GM18907 (cell line): Measurements from ENCODE around the gene CDH1.
A peak's percentile ranks its signal among the peaks of the same experiment; 100 is the strongest.

ENCODE experiments used
- ATAC-seq: cut with Tn5 transposase; IDR thresholded peaks from one replicate; pipeline ENCODE4 v1.9.1; 2021; ENCODE audit warnings: mild to moderate bottlenecking, moderate library complexity; ENCODE audit not compliant: unreplicated experiment

The CDH1 gene

DNA sequence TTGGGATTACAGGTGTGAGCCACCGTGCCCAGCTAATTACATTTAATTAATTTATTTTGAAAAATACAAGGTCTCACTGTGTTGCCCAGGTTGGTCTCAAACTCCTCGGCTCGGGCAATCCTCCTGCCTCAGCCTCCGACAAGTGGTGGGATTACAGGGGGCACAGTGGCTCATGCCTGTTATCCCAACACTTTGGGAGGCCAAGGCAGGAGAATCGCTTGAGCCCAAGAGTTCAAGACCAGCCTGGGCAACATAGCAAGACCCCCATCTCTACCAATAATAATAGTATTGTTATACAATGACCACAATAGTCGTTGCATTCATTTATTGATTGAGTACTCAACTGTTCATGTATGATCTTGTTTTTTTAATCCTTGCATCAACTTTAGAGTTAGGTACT, 22.0 kb downstream of the CDH1 start:
- ATAC-seq: no peak

GRCh38 chr16:68760671-68761275, 23.7 kb downstream of the CDH1 start:
- ATAC-seq: peak; percentile 48

DNA sequence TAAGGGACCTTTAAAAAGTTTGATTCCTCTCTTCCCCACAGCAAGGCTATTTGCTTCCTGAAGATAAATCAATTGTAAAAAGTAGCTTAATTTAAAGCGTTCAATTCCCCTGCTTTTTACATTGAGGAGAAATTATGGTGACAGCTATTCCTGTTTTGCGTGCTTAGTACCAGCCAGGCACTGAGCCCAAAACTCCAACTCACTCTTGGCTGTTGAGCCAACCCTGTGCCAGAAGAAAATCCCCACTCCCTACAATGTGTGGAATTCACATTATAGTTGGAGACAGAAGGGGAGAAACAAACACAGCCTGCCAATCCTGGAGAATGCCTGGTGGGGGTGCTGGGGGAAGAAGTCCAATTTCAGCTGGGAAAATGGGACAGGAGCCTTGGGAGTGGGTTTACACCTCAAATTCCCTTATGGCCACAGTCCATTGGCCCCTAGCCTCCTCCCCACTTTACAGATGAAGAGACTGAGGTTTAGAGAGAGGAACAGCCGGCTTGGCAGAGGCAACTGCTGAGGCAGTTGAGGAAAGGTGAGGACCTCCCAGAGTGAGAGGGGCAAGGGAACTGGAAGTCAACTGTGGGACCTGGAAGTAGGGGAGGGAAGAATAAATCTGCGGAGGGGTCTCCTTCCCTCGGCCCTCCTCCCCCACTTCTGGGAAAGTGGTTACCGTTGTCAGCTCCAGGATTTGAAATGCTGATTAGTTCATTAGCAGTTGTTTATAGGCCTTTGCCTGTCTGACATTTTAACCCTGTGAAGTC, 26.1 kb downstream of the CDH1 start:
- ATAC-seq: no peak

- no peak for ATAC-seq
These were observed 27.8 kb downstream of the CDH1 start for GRCh38 chr16:68764862-68765261.

DNA sequence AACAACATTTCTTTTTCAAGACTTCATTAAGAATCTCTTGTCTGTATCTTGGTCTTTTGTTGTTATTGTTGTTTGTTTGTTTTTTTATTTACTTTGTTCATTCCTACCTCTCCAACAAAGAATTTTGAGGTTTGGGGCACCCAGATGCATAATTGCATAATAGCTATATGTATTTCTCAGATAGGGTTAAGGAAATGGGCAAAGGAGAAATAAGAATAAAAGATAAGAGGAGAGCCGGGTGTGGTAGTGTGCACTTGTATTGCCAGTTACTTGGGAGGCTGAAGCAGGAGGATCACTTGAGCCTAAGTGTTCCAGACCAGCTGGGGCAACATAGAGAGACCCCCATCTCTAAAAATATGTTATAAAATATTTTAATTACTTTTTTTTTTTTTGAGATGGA, 30.5 kb downstream of the CDH1 start:
- no peak for ATAC-seq

DNA sequence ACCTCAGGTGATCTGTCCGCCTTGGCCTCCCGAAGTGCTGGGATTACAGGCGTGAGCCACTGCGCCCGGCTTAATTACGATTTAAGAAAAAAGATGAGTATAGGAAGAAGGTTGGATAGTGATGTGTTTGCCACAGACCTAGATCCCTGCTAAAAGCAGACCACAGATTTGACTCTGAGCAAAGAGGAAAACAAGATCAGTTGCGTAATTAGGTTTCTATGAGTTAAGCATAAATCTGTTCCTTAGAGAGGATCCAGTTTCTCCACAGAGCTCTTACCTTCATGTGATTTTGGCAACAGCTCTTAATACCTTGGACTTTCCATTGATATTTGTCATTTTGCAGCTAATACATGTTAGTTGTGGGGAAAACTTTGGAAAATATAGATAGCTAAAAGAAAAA, 31.1 kb downstream of the CDH1 start:
- no peak for ATAC-seq

DNA sequence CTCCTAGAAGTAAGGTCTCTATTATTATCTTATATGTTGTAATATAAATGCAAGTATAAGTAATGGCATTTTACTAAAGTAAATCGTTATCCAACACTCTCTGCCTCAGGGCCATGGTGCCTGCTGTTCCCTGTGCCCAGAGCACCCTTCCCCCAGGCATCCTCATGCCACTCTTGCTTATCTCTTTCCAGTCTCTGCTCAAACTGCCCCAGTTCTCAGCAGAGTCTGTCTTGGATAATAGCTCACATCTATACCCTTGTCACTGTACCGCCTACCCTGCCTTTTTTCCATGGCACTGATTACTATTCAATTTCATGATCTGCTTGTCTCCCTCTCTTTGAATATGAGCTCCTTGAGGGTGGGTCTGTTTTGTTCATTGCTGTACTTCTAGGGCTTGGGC, 31.7 kb downstream of the CDH1 start:
- no peak for ATAC-seq

DNA sequence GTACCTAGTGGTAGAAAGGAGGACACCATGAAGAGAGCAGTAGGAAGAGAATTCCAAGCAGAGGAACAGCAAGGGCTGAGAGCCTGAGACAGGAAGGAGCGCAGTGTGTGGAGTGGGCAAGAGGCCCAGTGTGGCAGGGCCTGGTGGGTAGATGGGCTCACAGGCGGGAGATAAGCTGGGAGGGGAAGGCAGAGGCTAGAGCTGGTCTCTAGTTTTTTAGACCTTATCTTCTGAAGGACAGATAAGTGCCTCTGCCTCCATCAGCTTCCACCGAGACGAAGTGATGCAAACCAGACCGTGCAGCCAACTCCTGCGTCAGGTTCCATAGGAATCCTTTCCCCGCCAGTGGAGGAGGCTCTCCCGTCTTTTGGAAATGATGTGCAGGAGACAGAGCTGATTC, 33.6 kb downstream of the CDH1 start:
- ATAC-seq: no peak

DNA sequence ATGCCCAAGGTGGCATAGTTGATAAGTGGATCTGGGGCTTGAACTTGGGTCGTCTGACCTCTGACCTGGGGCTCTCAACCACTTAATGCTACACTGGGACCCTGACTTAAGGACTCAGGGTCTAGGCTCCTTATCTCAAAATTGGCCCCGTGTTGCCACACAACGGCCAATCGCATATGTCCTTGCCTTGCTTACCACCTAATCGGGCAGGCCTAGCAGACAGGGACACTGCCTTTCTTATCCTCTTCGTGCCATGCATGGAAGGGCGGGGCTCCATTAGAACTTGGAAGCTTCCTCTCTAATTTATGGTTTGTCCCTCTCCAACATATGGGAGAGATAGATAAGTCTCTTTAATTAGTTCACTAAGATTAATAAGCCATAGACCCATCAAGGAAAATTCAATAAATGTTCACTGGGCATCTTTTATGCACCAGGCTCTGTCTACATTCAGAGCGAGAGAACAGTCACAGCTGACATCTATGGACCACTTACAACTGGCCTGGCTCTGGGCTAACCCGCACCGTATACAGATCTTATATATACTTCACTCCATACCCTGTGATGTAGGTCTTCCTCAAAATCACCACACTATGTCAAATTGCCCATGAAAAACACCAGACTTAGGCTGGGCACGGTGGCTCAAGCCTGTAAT, 35.1 kb downstream of the CDH1 start:
- ATAC-seq: no peak

DNA sequence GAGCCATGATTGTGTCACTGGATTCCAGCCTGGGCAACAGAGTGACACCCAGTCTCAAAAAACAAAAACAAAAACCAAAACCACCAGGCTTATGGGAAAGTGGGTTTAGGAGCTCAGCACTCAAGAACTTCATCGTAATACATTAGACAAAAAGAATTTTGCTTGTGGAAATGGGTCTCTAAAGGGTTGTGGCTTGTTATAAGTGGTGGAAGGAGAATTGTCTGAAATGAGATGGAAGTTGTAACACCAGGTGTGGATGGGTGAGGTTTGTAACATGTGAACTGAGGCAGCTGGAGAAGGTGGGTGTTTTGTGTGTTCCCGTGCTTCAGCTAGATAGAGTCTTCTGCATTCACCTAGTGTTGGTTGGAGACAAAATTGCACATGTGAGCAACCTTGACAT, 35.8 kb downstream of the CDH1 start:
- ATAC-seq: no peak

- no peak for ATAC-seq
These were observed 38.0 kb downstream of the CDH1 start for GRCh38 chr16:68774982-68775634.

GRCh38 chr16:68776821-68777485, 39.9 kb downstream of the CDH1 start:
- peak; percentile 78 for ATAC-seq

- no peak for ATAC-seq
These were observed 41.6 kb downstream of the CDH1 start for GRCh38 chr16:68778551-68779231.

DNA sequence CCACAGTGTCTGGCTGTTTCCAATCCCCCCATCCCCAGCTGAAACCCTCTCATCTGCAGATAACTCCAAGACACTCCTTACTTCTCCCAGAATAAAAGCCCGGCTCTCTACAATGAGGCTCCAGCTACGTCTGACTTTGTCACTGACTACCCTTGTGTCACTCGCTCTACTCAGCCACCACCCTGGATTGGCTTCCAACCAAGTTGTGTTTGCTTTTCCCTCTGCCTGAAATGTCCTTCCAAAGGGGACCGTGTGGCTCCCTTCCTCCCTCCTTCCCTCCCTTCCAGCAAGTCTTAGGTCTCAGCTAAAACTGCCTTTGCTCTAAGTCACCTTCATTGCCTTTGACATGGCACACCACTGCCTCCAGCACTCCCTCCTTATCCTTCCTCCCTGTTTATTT, 42.8 kb downstream of the CDH1 start:
- no peak for ATAC-seq

DNA sequence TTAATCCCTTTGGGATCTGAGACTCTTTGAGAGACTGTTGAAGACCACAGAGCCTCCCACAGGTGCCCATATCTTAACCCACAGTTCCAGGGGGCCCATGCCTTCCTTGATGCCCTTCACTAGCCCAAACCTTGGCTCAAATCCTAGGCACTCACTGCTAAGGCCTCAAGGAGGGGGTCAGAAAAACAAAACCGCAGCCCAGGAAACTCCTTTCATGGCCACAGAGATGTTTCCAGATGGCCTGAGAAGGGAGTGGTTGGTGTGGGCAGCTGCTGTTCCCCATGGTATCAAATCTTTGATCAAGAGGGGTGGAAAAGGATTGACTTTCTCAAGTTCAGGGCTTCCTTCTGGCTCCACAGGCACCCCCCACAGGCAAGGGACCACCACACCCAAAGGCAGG, 44.7 kb downstream of the CDH1 start:
- ATAC-seq: peak; percentile 3

GRCh38 chr16:68782198-68783174, 45.4 kb downstream of the CDH1 start:
- peak; percentile 66 for ATAC-seq

DNA sequence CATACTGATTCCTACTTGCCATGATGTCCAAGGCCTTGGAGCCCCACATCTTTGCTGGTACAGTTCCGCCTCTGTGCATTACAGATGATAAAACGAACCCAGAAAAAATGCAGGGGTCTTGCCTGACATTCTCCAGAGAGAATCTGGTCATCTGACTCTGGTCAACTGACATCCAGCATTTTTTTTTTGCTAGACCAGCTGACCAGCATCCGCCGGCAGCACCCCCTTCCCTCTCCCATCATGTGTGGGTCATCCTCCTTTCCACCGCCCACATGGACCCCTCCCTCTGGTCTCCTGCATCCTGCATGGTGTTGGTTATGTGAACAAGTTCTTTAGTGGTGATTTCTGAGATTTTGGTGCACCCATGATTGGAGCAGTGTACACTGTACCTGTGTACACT, 47.1 kb downstream of the CDH1 start:
- ATAC-seq: no peak

GRCh38 chr16:68784721-68785120, 47.6 kb downstream of the CDH1 start:
- no peak for ATAC-seq

GRCh38 chr16:68785715-68786114, 48.6 kb downstream of the CDH1 start:
- ATAC-seq: no peak
